ENCODE measurements around the gene TPCN1. TPM values are rescaled to one million over a fixed set of nuclear protein-coding genes. Genes with fewer than 3 reads are reported as not detected.

The TPCN1 gene
- total and polyA plus RNA-seq, 2 experiments from 2014 or later: 14.4 to 16.2 TPM

- no peak for TF ChIP-seq REST (IDR thresholded peaks at IDR 0.05; ENCODE audit: unreplicated experiment)
Observed at GRCh38 chr12:113260636-113261300, 39.5 kb downstream of the TPCN1 start (continued).

GRCh38 chr12:113261847-113262470 is 40.7 kb downstream of the TPCN1 start:
- Histone ChIP-seq H3K27ac (ENCODE audit: low read depth) (no peak overlapping the region; the same call in 1 of the 2 replicates), H2AFZ (no peak overlapping the region), H3F3A (replicated peaks; ENCODE audit: low read depth) (0 out of 2 replicates have a peak, but pooled peaks cover 4% of the 10 kb centered on the region), H3K36me3 (ENCODE audit: insufficient read depth) (no peaks in the 10 kb centered on the region), H3K4me3 (no peak overlapping the region), H3K27me3 (ENCODE audit: insufficient read depth) (no peaks in the 10 kb centered on the region), H3K4me2 (no peak overlapping the region), H3K79me2 (replicated peaks; ENCODE audit: insufficient read depth) (no peaks in the 10 kb centered on the region), H4K20me1 (replicated peaks; ENCODE audit: insufficient read depth) (no peaks in the 10 kb centered on the region), H3K9me2 (ENCODE audit: insufficient read depth) (no peaks in the 10 kb centered on the region), H3K4me1 (ENCODE audit: insufficient read depth) (no peaks in the 10 kb centered on the region; the same call in none of the 2 replicates)
- Mint-ChIP-seq H3K27me3 (ENCODE audit: insufficient read depth, low read depth, poor library complexity) (peaks cover 5% of the 10 kb centered on the region), H3K9me3 (no peaks in the 10 kb centered on the region), H3K36me3 (ENCODE audit: low read depth) (peaks cover 5% of the 10 kb centered on the region; the same call in 1 of the 3 replicates), H3K4me1 (peaks cover 21% of the 10 kb centered on the region), H3K27ac (no peak overlapping the region), H3K4me3 (no peak overlapping the region)
- TF ChIP-seq ZNF331 (CRISPR knock-in tag; IDR thresholded peaks at IDR 0.05; ENCODE audit: low read depth) (no peak), CTCF (conservative IDR thresholded peaks at IDR 0.05; ENCODE audit: low read depth in 2 of 2) (no peak), JUNB (IDR thresholded peaks at IDR 0.05; ENCODE audit: unreplicated experiment) (no peak), EZH2phosphoT487 (IDR thresholded peaks at IDR 0.05; ENCODE audit: unreplicated experiment) (no peak), CREB1 (CRISPR knock-in tag; IDR thresholded peaks at IDR 0.05; ENCODE audit: low read depth) (no peak)
- no peak for ATAC-seq
- no peak for DNase-seq (ENCODE audit: low spot score)

GRCh38 chr12:113262710-113263109 is 41.4 kb downstream of the TPCN1 start:
- H3K4me3 Mint-ChIP-seq: no peak overlapping the region
- no peaks in the 10 kb centered on the region for H4K20me1 ChIP-seq (replicated peaks; ENCODE audit: insufficient read depth)
- H3K36me3 ChIP-seq (ENCODE audit: insufficient read depth): no peaks in the 10 kb centered on the region
- DNase-seq (ENCODE audit: low spot score): no peak
- no peak overlapping the region for H3K4me2 ChIP-seq
- peaks cover 21% of the 10 kb centered on the region for H3K4me1 Mint-ChIP-seq
- no peaks in the 10 kb centered on the region for H3K79me2 ChIP-seq (replicated peaks; ENCODE audit: insufficient read depth)
- no peaks in the 10 kb centered on the region for H3K9me3 Mint-ChIP-seq
- H3K27me3 ChIP-seq (ENCODE audit: insufficient read depth): no peaks in the 10 kb centered on the region
- ATAC-seq: no peak
- H3K27ac ChIP-seq (ENCODE audit: low read depth): no peak overlapping the region
- H3K27me3 Mint-ChIP-seq (ENCODE audit: insufficient read depth, low read depth, poor library complexity): peaks cover 5% of the 10 kb centered on the region
- H3F3A ChIP-seq (replicated peaks; ENCODE audit: low read depth): 0 out of 2 replicates have a peak, but pooled peaks cover 4% of the 10 kb centered on the region
- H3K4me3 ChIP-seq: no peak overlapping the region
- no peak overlapping the region for H3K27ac Mint-ChIP-seq
- H3K36me3 Mint-ChIP-seq (ENCODE audit: low read depth): peaks cover 7% of the 10 kb centered on the region; the same call in 2 of the 3 replicates
- H3K4me1 ChIP-seq (ENCODE audit: insufficient read depth): no peaks in the 10 kb centered on the region; the same call in none of the 2 replicates
- H2AFZ ChIP-seq: no peak overlapping the region
- no peaks in the 10 kb centered on the region for H3K9me2 ChIP-seq (ENCODE audit: insufficient read depth)
- no peak for TF ChIP-seq ZNF331 (CRISPR knock-in tag; IDR thresholded peaks at IDR 0.05; ENCODE audit: low read depth)
